Measurements from ENCODE around the gene ARPC2. TPM values are rescaled to one million over a fixed set of nuclear protein-coding genes. Genes with fewer than 3 reads are reported as not detected.

Gene ARPC2
- total and polyA plus RNA-seq, 4 donors = 58.1 to 83.6 (median 73.7) TPM

DNA sequence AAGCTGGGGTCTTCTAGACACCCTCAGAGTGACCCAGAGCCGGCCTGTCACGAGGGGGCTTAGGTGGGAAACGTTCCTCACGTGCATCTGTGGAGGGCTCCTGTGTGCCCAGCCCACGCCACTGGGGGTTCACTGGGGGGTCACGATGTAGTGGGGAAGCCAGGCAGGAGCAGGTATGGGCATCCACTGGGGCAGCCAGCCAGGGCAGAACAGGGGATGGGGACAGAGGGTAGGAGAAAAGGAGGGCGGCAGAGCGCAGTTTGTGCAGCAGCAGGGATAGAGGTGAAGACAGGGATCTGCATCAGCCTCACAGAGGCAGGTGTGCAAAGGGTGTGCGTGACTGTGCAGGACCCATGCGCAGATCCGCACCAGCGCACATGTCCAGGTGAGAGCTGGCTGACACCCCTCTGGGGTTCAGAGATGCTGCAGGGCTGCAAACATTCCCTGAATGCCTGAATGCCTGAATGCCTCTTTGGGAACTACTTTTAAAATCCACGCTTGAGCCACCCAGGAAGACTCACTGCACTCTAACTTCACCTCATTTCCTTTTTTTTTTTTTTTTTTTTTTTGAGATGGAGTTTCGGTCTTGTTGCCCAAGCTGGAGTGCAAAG lies 63.4 kb downstream of the ARPC2 start:
- Histone ChIP-seq H3K27ac (ENCODE audit: low read depth in 1 of 2, low read length in 2 of 2) (no peak overlapping the region), H3K9me3 (ENCODE audit: control insufficient read depth in 4 of 4, low read length in 3 of 4) (no peaks in the 10 kb centered on the region), H3K9ac (ENCODE audit: low read depth in 1 of 2, low read length in 2 of 2) (no peak overlapping the region), H3K4me3 (ENCODE audit: low read depth in 1 of 3, low read length in 3 of 3) (no peak overlapping the region), H3K27me3 (ENCODE audit: control insufficient read depth in 4 of 4, insufficient read depth in 4 of 4, low read length in 3 of 4) (no peaks in the 10 kb centered on the region), H3K4me1 (ENCODE audit: control insufficient read depth in 4 of 4, insufficient read depth in 4 of 4, low read length in 3 of 4) (peaks cover 14 to 41% (median 34%) of the 10 kb centered on the region in 4 donors), H3K36me3 (ENCODE audit: control insufficient read depth in 4 of 4, insufficient read depth in 3 of 4, low read depth in 1 of 4, low read length in 3 of 4) (peaks cover 22 to 49% (median 44%) of the 10 kb centered on the region in 4 donors)
- 95% methylated on average over 14 of the region's 14 CpGs for WGBS
- TF ChIP-seq GABPA (IDR thresholded peaks at IDR 0.05 in 1 of 2, conservative IDR thresholded peaks at IDR 0.05 in 1 of 2) (no peak), FOXA2 (IDR thresholded peaks at IDR 0.05) (no peak), RAD21 (IDR thresholded peaks at IDR 0.05) (no peak), EGR1 (IDR thresholded peaks at IDR 0.05; ENCODE audit: low read depth in 2 of 2) (no peak), NR2F2 (IDR thresholded peaks at IDR 0.05) (no peak), TAF1 (conservative IDR thresholded peaks at IDR 0.05) (no peak), SP1 (IDR thresholded peaks at IDR 0.05) (no peak)
- TF ChIP-seq, protein P1, sequence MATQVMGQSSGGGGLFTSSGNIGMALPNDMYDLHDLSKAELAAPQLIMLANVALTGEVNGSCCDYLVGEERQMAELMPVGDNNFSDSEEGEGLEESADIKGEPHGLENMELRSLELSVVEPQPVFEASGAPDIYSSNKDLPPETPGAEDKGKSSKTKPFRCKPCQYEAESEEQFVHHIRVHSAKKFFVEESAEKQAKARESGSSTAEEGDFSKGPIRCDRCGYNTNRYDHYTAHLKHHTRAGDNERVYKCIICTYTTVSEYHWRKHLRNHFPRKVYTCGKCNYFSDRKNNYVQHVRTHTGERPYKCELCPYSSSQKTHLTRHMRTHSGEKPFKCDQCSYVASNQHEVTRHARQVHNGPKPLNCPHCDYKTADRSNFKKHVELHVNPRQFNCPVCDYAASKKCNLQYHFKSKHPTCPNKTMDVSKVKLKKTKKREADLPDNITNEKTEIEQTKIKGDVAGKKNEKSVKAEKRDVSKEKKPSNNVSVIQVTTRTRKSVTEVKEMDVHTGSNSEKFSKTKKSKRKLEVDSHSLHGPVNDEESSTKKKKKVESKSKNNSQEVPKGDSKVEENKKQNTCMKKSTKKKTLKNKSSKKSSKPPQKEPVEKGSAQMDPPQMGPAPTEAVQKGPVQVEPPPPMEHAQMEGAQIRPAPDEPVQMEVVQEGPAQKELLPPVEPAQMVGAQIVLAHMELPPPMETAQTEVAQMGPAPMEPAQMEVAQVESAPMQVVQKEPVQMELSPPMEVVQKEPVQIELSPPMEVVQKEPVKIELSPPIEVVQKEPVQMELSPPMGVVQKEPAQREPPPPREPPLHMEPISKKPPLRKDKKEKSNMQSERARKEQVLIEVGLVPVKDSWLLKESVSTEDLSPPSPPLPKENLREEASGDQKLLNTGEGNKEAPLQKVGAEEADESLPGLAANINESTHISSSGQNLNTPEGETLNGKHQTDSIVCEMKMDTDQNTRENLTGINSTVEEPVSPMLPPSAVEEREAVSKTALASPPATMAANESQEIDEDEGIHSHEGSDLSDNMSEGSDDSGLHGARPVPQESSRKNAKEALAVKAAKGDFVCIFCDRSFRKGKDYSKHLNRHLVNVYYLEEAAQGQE (IDR thresholded peaks at IDR 0.05) = no peak
- TF ChIP-seq, protein P2, sequence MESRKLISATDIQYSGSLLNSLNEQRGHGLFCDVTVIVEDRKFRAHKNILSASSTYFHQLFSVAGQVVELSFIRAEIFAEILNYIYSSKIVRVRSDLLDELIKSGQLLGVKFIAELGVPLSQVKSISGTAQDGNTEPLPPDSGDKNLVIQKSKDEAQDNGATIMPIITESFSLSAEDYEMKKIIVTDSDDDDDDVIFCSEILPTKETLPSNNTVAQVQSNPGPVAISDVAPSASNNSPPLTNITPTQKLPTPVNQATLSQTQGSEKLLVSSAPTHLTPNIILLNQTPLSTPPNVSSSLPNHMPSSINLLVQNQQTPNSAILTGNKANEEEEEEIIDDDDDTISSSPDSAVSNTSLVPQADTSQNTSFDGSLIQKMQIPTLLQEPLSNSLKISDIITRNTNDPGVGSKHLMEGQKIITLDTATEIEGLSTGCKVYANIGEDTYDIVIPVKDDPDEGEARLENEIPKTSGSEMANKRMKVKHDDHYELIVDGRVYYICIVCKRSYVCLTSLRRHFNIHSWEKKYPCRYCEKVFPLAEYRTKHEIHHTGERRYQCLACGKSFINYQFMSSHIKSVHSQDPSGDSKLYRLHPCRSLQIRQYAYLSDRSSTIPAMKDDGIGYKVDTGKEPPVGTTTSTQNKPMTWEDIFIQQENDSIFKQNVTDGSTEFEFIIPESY (IDR thresholded peaks at IDR 0.05) = no peak
- TF ChIP-seq, protein P3, sequence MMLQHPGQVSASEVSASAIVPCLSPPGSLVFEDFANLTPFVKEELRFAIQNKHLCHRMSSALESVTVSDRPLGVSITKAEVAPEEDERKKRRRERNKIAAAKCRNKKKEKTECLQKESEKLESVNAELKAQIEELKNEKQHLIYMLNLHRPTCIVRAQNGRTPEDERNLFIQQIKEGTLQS (IDR thresholded peaks at IDR 0.05) = no peak
- no peak for DNase-seq (ENCODE audit: low spot score)

DNA sequence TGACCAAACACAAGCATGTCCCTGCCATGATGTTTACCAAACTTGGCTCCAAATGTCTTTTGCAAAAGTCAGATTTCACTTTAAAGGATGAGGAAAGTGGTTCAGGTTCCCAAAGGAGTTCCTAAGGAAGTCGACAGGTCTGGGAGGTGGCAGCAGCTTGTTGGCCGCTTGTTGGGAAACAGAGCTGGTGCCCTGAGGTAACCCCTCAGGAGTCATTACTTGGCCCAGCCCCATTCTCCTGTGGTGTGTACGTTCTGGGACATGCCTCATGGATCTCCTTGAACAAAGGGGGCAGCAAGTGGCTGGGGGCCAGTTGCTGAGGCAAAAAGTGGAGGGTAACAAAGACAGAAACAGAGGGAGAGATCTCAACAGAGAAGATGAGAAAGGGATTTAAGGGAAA lies 64.5 kb downstream of the ARPC2 start:
- WGBS = 37% methylated on average over 3 of the region's 3 CpGs

More for the DNA sequence above, 64.5 kb downstream of the ARPC2 start:
- H3K9ac ChIP-seq (ENCODE audit: low read depth in 1 of 2, low read length in 2 of 2) = no peak overlapping the region
- peaks cover 16 to 52% (median 45%) of the 10 kb centered on the region in 4 donors for H3K4me1 ChIP-seq (ENCODE audit: control insufficient read depth in 4 of 4, insufficient read depth in 4 of 4, low read length in 3 of 4)
- DNase-seq (ENCODE audit: low spot score) = no peak
- no peaks in the 10 kb centered on the region for H3K27me3 ChIP-seq (ENCODE audit: control insufficient read depth in 4 of 4, insufficient read depth in 4 of 4, low read length in 3 of 4)
- H3K4me3 ChIP-seq (ENCODE audit: low read depth in 1 of 3, low read length in 3 of 3) = no peak overlapping the region
- no peaks in the 10 kb centered on the region for H3K9me3 ChIP-seq (ENCODE audit: control insufficient read depth in 4 of 4, low read length in 3 of 4)
- peak overlapping the region in 1 of 2 donors; percentile 12 for H3K27ac ChIP-seq (ENCODE audit: low read depth in 1 of 2, low read length in 2 of 2)
- TF ChIP-seq RXRA (IDR thresholded peaks at IDR 0.05) (peak; percentile 32 to 63), SP1 (IDR thresholded peaks at IDR 0.05) (no peak)
- peaks cover 22 to 39% (median 34%) of the 10 kb centered on the region in 4 donors for H3K36me3 ChIP-seq (ENCODE audit: control insufficient read depth in 4 of 4, insufficient read depth in 3 of 4, low read depth in 1 of 4, low read length in 3 of 4)
